HG02759 (cell line): ENCODE data around the gene ELAVL2.

Source experiments
- ATAC-seq: cut with Tn5 transposase; IDR thresholded peaks from one replicate; pipeline ENCODE4 v1.9.1; 2021; ENCODE audit warnings: mild to moderate bottlenecking, moderate library complexity; ENCODE audit not compliant: unreplicated experiment

ELAVL2 gene

GRCh38 chr9:23826120-23826629, at the start of gene ELAVL2:
Gene ELAVL2 (minus strand): TSS chr9:23826240. CDS start chr9:23762234, 64,006 bp downstream.
- no peak for ATAC-seq

GRCh38 chr9:23858234-23858633, 32.2 kb upstream of the ELAVL2 start:
- ATAC-seq = no peak

- ATAC-seq = no peak
These were observed 30.0 kb upstream of the ELAVL2 start for GRCh38 chr9:23855873-23856604.

GRCh38 chr9:23850690-23851629, 24.9 kb upstream of the ELAVL2 start:
- no peak for ATAC-seq

- no peak for ATAC-seq
These were observed 24.2 kb upstream of the ELAVL2 start for GRCh38 chr9:23850242-23850689.

- ATAC-seq = no peak
These were observed 23.5 kb upstream of the ELAVL2 start for GRCh38 chr9:23849379-23850035.

GRCh38 chr9:23842565-23843129, 16.6 kb upstream of the ELAVL2 start:
- no peak for ATAC-seq

GRCh38 chr9:23841304-23841703, 15.3 kb upstream of the ELAVL2 start:
- no peak for ATAC-seq

GRCh38 chr9:23837038-23837437, 11.0 kb upstream of the ELAVL2 start:
- ATAC-seq = no peak

GRCh38 chr9:23830929-23831730, 5.1 kb upstream of the ELAVL2 start:
- ATAC-seq = no peak

- ATAC-seq = no peak
These were observed 4.4 kb upstream of the ELAVL2 start for GRCh38 chr9:23830476-23830805.

- ATAC-seq = no peak
These were observed 3.8 kb upstream of the ELAVL2 start for GRCh38 chr9:23829580-23830475.

GRCh38 chr9:23825700-23826099, 340 bp downstream of the ELAVL2 start:
- ATAC-seq = no peak

GRCh38 chr9:23824830-23825591, 1.0 kb downstream of the ELAVL2 start:
- no peak for ATAC-seq

- no peak for ATAC-seq
These were observed 1.8 kb downstream of the ELAVL2 start for GRCh38 chr9:23823986-23824829.

- no peak for ATAC-seq
These were observed 2.8 kb downstream of the ELAVL2 start for GRCh38 chr9:23823269-23823668.
